Fibroblast of lung (primary cell): ENCODE results near the gene LGALS3BP. TPM values are rescaled to one million over a fixed set of nuclear protein-coding genes. Genes with fewer than 3 reads are reported as not detected.
A peak's percentile ranks its signal among the peaks of the same experiment; 100 is the strongest.

Experiments used
- DNase-seq, 2 donors: peaks; one replicate each; pipeline versions ENCODE4 v3.0.0 to v3.0.0-alpha.2; 2010; ENCODE audit warnings: low read depth in 2 of 2
- H2AFZ ChIP-seq: 2 replicates; pipeline ENCODE4 v1.5.1; 2012; ENCODE audit warnings: low read length, control low read depth, inconsistent platforms
- H3K27ac ChIP-seq: 2 replicates; pipeline ENCODE4 v1.5.1; 2011; ENCODE audit warnings: low read length, control low read depth; ENCODE audit not compliant: insufficient read depth
- H3K27me3 ChIP-seq: 2 replicates; pipeline ENCODE4 v1.5.1; 2011; ENCODE audit warnings: mild to moderate bottlenecking, low read length; ENCODE audit not compliant: control insufficient read depth, insufficient read depth
- H3K36me3 ChIP-seq: 2 replicates; pipeline ENCODE4 v1.5.1; 2011; ENCODE audit warnings: low read length; ENCODE audit not compliant: control insufficient read depth, insufficient read depth
- H3K4me1 ChIP-seq: 2 replicates; pipeline ENCODE4 v1.5.1; 2011; ENCODE audit warnings: low read length; ENCODE audit not compliant: control insufficient read depth, insufficient read depth; ENCODE audit errors: extremely low read depth
- H3K4me2 ChIP-seq: 2 replicates; pipeline ENCODE4 v1.5.1; 2011; ENCODE audit warnings: low read length, control low read depth; ENCODE audit not compliant: insufficient read depth; ENCODE audit errors: extremely low read depth
- H3K4me3 ChIP-seq, 4 experiments: fragments of 200-600 bp in 1 of 4; sonication (generic) in 1 of 4; replicated peaks in 1 of 4; 2 replicates each; pipeline ENCODE4 v1.5.1; 2011 to 2016; ENCODE audit warnings: low read length in 4 of 4, low read depth in 3 of 4, mild to moderate bottlenecking in 3 of 4, control low read depth in 2 of 4, inconsistent platforms in 1 of 4, mixed read lengths in 1 of 4; ENCODE audit not compliant: insufficient read depth in 1 of 4; ENCODE audit errors: control extremely low read depth in 1 of 4
- H3K79me2 ChIP-seq: 2 replicates; pipeline ENCODE4 v1.5.1; 2012; ENCODE audit warnings: mild to moderate bottlenecking, low read length, inconsistent platforms; ENCODE audit not compliant: control insufficient read depth, insufficient read depth
- H3K9ac ChIP-seq: 2 replicates; pipeline ENCODE4 v1.5.1; 2011; ENCODE audit warnings: mild to moderate bottlenecking, low read length, control low read depth; ENCODE audit not compliant: insufficient read depth
- H3K9me3 ChIP-seq: 2 replicates; pipeline ENCODE4 v1.5.1; 2012; ENCODE audit warnings: low read depth, low read length; ENCODE audit not compliant: control insufficient read depth, insufficient read depth
- H4K20me1 ChIP-seq: 2 replicates; pipeline ENCODE4 v1.5.1; 2011; ENCODE audit warnings: low read length; ENCODE audit not compliant: control insufficient read depth, insufficient read depth; ENCODE audit errors: extremely low read depth
- EZH2 ChIP-seq: IDR thresholded peaks from 2 replicates; pipeline ENCODE4 v1.5.1; 2012; ENCODE audit warnings: low read length, control low read depth, mild to moderate bottlenecking; ENCODE audit errors: missing control alignments
- polyA plus RNA-seq, 2 donors: library from polyadenylated mRNA; depleted of rRNA in 1 of 2; stranded (reverse) in 1 of 2; unstranded in 1 of 2; fragments of >200 nt; gene quantifications; 2 replicates each; pipeline ENCODE4 v1.2.1, GENCODE V29; 2011 to 2012; ENCODE audit warnings: missing spikeins in 1 of 2
- total RNA-seq: library from RNA; depleted of rRNA; stranded (reverse); fragments of >200 nt; gene quantifications from 2 replicates; pipeline ENCODE4 v1.2.1, GENCODE V29; 2014
- TF ChIP-seq, protein P1 (sequence below), 2 donors: IDR thresholded peaks in 1 of 2; conservative IDR thresholded peaks in 1 of 2; 1 replicate in 1 of 2; 2 replicates in 1 of 2; pipeline ENCODE4 v1.5.1; 2011 to 2012; ENCODE audit warnings: low read length in 2 of 2, control low read depth in 1 of 2, inconsistent platforms in 1 of 2, low read depth in 1 of 2, mild to moderate bottlenecking in 1 of 2

The LGALS3BP gene
- total and polyA plus RNA-seq, 2 donors (not counting 1 experiment from before 2014, with no cell fraction given): 128 to 387 TPM

DNA sequence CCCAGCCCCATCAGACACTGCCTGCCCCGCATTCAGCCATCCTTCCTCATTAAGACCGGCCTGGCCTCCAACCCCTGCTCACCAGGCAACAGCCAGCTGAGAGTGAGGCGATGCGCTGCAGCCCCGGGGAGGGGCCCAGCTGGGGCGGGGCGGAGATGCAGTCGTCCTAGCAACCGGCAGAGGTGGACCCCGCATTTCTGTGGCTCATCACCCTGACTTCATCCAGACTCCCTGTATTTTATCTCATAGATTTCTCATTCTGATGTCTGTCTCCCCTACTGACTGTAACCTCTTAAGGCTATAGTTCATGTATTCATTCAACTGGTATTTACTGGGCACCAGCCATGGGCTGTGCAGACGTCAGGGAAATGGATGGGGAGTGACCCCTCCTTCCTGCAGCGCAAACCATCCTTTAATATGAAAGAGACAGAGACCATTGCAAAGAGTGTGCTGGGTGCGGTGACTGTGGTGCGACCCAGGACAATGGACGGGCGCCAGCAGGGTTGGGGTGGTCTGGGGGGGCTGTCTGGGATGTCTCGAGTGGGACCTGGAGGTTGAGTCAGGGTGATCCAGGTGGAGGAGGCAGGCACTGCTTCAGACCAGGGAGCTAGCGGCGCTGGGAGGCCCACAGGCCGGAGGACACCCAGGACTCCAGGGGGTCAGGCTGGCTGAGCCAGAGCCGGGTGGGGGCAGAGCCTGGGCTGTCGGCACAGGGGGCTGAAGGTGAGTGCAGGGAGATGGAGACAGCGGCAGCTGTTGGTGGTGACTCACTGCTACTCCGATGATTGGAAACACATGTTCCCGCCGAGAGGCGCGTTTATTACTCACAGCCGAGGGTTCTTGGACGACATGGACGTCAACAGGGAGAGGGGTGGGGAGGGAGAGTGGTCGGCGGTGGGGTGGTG, 44.1 kb downstream of the LGALS3BP start:
- Histone ChIP-seq H3K27me3 (no peaks in the 10 kb centered on the region), H3K4me2 (peak overlapping the region; percentile 90), H3K27ac (peak overlapping the region; percentile 98), H3K79me2 (no peaks in the 10 kb centered on the region), H3K36me3 (peaks cover 2% of the 10 kb centered on the region), H4K20me1 (no peaks in the 10 kb centered on the region), H2AFZ (no peak overlapping the region), H3K4me3 (peak overlapping the region in 1 of 4 experiments; percentile 32), H3K9me3 (no peaks in the 10 kb centered on the region), H3K9ac (peak overlapping the region; percentile 74), H3K4me1 (peaks cover 32% of the 10 kb centered on the region)
- TF ChIP-seq EZH2: no peak
- TF ChIP-seq, protein P1, sequence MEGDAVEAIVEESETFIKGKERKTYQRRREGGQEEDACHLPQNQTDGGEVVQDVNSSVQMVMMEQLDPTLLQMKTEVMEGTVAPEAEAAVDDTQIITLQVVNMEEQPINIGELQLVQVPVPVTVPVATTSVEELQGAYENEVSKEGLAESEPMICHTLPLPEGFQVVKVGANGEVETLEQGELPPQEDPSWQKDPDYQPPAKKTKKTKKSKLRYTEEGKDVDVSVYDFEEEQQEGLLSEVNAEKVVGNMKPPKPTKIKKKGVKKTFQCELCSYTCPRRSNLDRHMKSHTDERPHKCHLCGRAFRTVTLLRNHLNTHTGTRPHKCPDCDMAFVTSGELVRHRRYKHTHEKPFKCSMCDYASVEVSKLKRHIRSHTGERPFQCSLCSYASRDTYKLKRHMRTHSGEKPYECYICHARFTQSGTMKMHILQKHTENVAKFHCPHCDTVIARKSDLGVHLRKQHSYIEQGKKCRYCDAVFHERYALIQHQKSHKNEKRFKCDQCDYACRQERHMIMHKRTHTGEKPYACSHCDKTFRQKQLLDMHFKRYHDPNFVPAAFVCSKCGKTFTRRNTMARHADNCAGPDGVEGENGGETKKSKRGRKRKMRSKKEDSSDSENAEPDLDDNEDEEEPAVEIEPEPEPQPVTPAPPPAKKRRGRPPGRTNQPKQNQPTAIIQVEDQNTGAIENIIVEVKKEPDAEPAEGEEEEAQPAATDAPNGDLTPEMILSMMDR (conservative IDR thresholded peaks at IDR 0.05 in 1 of 2, IDR thresholded peaks at IDR 0.05 in 1 of 2; ENCODE audit: low read depth in 1 of 2, low read length in 2 of 2): no peak
- DNase-seq: peak; percentile 98 to 99

DNA sequence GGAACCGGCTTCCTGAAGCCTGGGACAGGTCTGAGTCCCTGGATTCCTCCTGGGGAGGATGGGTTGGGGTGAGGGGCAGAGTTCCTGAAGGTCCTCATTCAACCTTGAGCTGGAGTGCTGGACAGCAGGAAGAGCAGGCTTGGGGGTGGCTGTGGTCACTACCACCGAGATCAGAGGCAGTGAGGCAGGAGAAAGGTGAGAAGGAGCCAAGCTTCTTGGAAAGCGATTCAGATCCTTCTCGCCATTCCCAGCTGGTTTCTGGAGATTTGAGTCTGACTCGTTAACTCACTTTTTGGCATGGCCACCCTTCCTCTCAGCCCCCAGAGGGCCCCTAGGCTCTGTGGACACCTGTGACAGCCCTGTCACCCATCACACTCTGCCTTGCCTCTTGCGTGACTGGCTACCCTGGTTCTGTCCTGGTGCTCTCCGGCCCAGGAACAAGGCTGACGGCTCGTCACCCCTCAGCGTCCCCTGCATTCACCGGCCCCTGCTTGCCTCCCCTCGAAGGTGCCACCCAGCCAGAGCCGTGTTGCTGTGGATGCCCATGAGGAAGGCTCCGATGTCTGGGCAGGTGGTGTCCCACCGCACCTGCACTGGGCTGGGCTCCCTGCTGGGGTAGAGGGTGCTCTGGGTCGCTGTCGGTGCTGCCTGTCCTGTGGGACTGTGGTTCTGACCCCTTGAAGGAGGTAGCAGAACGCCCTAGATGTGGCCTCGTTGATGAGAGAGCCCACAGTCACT, 44.9 kb downstream of the LGALS3BP start:
- Histone ChIP-seq H3K4me2 (peak overlapping the region; percentile 90), H3K9ac (peak overlapping the region; percentile 74), H3K79me2 (no peaks in the 10 kb centered on the region), H3K4me1 (peaks cover 31% of the 10 kb centered on the region), H3K27me3 (no peaks in the 10 kb centered on the region), H2AFZ (no peak overlapping the region), H3K36me3 (peaks cover 2% of the 10 kb centered on the region), H3K27ac (peak overlapping the region; percentile 98), H3K9me3 (no peaks in the 10 kb centered on the region), H3K4me3 (peak overlapping the region in 1 of 4 experiments; percentile 41), H4K20me1 (no peaks in the 10 kb centered on the region)
- peak in 1 of 2 donors; percentile 41 for DNase-seq
- TF ChIP-seq, protein P1 (conservative IDR thresholded peaks at IDR 0.05 in 1 of 2, IDR thresholded peaks at IDR 0.05 in 1 of 2; ENCODE audit: low read depth in 1 of 2, low read length in 2 of 2): no peak
- TF ChIP-seq EZH2: no peak

DNA sequence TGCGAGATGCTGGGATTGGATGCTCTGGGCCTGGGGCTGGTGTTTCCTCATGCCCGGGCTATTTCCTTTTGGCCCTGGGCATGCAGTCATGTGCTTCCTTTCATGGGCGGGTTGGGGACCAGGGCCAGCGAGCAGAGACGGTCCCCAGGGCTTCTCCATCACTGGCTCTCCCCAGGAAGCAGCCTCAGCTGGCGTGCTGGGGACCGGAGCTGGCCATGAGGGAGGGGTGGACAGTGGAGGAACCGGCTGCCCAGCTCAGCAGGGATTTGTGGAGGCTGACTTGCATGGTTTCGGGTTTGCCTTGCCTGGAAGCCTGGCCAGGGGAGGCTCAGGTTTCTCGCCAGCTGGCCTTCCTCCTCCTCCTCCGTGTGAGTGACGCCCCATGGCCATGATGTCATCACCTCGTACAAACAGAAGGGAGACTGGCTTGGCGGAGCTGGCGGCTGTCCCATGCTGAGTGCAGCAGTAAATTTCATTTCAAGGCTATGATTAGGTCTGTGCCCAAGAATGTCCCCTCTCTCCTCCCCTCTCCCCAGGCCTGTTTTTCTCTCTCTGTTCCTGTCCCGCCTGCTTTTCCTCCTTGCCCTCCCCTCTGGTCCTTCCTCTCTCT, 45.7 kb downstream of the LGALS3BP start:
- Histone ChIP-seq H3K4me1 (peaks cover 31% of the 10 kb centered on the region), H3K27me3 (no peaks in the 10 kb centered on the region)

More for the DNA sequence above, 45.7 kb downstream of the LGALS3BP start:
- Histone ChIP-seq H3K9me3 (no peaks in the 10 kb centered on the region), H3K79me2 (no peaks in the 10 kb centered on the region), H3K27ac (peak overlapping the region; percentile 98), H3K36me3 (peaks cover 2% of the 10 kb centered on the region), H3K4me2 (peak overlapping the region; percentile 90), H3K9ac (peak overlapping the region; percentile 74), H4K20me1 (no peaks in the 10 kb centered on the region), H3K4me3 (peak overlapping the region; percentile 8 to 43 (median 15)), H2AFZ (no peak overlapping the region)
- TF ChIP-seq, protein P1 (conservative IDR thresholded peaks at IDR 0.05 in 1 of 2, IDR thresholded peaks at IDR 0.05 in 1 of 2; ENCODE audit: low read depth in 1 of 2, low read length in 2 of 2): no peak
- no peak for TF ChIP-seq EZH2
- DNase-seq: peak; percentile 99
